Esophagus muscularis mucosa (tissue), 4 donors: Measurements from ENCODE around the gene S100A4.

Experiments used
- EP300 ChIP-seq: sonication (generic); formaldehyde crosslinking; IDR thresholded peaks from one replicate; pipeline ENCODE4 v1.6.1; 2017; ENCODE audit warnings: antibody characterized with exemption
- POLR2A ChIP-seq: fragments of 450-650 bp; IDR thresholded peaks from one replicate; pipeline ENCODE4 v1.6.1; 2017; ENCODE audit warnings: antibody characterized with exemption, moderate library complexity, mild to moderate bottlenecking, low read depth
- POLR2AphosphoS5 ChIP-seq, 2 donors: sonication (generic); formaldehyde crosslinking; IDR thresholded peaks; one replicate each; pipeline ENCODE4 v1.6.1; 2017; ENCODE audit warnings: antibody characterized with exemption in 2 of 2
- TF ChIP-seq, protein P1 (sequence below), 3 experiments: fragments of 200-600 bp in 2 of 3; fragments of 450-650 bp in 1 of 3; sonication (generic) in 2 of 3; IDR thresholded peaks; one replicate each; pipeline ENCODE4 v1.5.1; 2017 to 2019; ENCODE audit warnings: antibody characterized with exemption in 3 of 3, mild to moderate bottlenecking in 2 of 3, moderate library complexity in 1 of 3

DNA sequence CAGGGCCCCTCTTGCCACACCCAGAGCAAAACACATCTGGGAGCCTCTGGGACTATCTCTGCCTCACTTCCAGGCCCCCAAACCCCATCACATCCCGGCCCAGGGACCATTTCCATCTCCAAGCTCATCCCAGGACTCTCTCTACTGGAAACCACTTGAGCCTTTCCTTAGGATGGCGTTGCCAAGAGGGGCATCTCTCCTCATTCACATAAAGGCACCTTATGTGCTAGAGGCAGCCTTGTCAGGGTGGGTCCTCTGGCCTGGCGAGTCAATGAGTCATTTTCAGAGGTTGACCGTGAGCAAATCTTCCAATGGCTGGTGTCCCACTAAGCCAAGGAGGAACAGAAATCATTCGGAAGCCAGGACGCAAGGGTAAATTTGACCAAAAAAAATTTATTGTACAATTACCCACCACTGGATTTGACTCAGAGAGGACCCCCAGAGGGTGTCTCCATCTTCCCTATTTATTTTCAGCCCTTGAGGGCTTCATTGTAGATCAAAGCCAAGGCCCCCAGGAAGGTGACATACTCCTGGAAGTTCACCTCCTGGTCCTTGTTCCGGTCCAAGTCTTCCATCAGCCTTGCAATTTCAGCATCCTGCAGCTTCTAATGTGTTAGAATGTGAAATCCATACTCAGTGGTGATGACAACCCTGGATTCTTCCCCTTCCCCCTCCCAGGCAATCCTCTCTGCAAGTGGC is 11.2 kb downstream of the S100A4 start:
- TF ChIP-seq, protein P1, sequence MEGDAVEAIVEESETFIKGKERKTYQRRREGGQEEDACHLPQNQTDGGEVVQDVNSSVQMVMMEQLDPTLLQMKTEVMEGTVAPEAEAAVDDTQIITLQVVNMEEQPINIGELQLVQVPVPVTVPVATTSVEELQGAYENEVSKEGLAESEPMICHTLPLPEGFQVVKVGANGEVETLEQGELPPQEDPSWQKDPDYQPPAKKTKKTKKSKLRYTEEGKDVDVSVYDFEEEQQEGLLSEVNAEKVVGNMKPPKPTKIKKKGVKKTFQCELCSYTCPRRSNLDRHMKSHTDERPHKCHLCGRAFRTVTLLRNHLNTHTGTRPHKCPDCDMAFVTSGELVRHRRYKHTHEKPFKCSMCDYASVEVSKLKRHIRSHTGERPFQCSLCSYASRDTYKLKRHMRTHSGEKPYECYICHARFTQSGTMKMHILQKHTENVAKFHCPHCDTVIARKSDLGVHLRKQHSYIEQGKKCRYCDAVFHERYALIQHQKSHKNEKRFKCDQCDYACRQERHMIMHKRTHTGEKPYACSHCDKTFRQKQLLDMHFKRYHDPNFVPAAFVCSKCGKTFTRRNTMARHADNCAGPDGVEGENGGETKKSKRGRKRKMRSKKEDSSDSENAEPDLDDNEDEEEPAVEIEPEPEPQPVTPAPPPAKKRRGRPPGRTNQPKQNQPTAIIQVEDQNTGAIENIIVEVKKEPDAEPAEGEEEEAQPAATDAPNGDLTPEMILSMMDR (IDR thresholded peaks at IDR 0.05) = no peak
- TF ChIP-seq POLR2AphosphoS5 (IDR thresholded peaks at IDR 0.05) = no peak
- no peak for TF ChIP-seq POLR2A
- no peak for TF ChIP-seq EP300
